HL-60 (cell line): Measurements from ENCODE around the gene PPID.
A peak's percentile ranks its signal among the peaks of the same experiment; 100 is the strongest.

Source experiments
- DNase-seq, 2 experiments: peaks; one replicate each; pipeline ENCODE4 v3.0.0-alpha.2; 2010 to 2020; ENCODE audit warnings: low read depth in 1 of 2, low spot score in 1 of 2
- H3K27ac ChIP-seq: fragments of 250-450 bp; sonication (Bioruptor Pico); replicated peaks from 2 replicates; pipeline ENCODE4 v1.5.1; 2020; ENCODE audit warnings: mild to moderate bottlenecking, moderate library complexity
- H3K27me3 ChIP-seq: fragments of 250-450 bp; sonication (Bioruptor Pico); 2 replicates; pipeline ENCODE4 v1.5.1; 2021; ENCODE audit warnings: mild to moderate bottlenecking, moderate library complexity; ENCODE audit not compliant: insufficient read depth, poor library complexity, severe bottlenecking
- H3K4me3 ChIP-seq: replicated peaks from 2 replicates; pipeline ENCODE4 v1.5.1; 2011; ENCODE audit warnings: mild to moderate bottlenecking, control low read depth, low read length; ENCODE audit not compliant: insufficient read depth
- CTCF ChIP-seq: IDR thresholded peaks from one replicate; pipeline ENCODE4 v1.5.1; 2011; ENCODE audit warnings: low read length, control low read depth, inconsistent platforms; ENCODE audit not compliant: insufficient read depth
- GABPA ChIP-seq: IDR thresholded peaks from 2 replicates; pipeline ENCODE4 v1.6.1; 2012; ENCODE audit warnings: low read depth
- POLR2AphosphoS5 ChIP-seq: IDR thresholded peaks from 2 replicates; pipeline ENCODE4 v1.6.1; 2012; ENCODE audit warnings: low read depth
- REST ChIP-seq: IDR thresholded peaks from 2 replicates; pipeline ENCODE4 v1.6.1; 2012; ENCODE audit warnings: low read depth; ENCODE audit not compliant: insufficient replicate concordance
- SPI1 ChIP-seq: IDR thresholded peaks from 2 replicates; pipeline ENCODE4 v1.6.1; 2012; ENCODE audit warnings: low read depth, mild to moderate bottlenecking, borderline replicate concordance

PPID gene

GRCh38 chr4:158729716-158730559 lies 6.7 kb upstream of the PPID start:
- no peaks in the 10 kb centered on the region for H3K27me3 ChIP-seq
- DNase-seq, result peak in 1 of 2 experiments; percentile 51
- H3K27ac ChIP-seq, result no peak overlapping the region
- H3K4me3 ChIP-seq, result no peak overlapping the region
- TF ChIP-seq POLR2AphosphoS5 (no peak), CTCF (peak; percentile 70)

GRCh38 chr4:158728236-158728635 lies 5.0 kb upstream of the PPID start:
- DNase-seq, result no peak
- Histone ChIP-seq H3K27ac (no peak overlapping the region), H3K27me3 (no peaks in the 10 kb centered on the region), H3K4me3 (no peak overlapping the region)
- no peak for TF ChIP-seq REST
- no peak for TF ChIP-seq GABPA
- no peak for TF ChIP-seq CTCF
- no peak for TF ChIP-seq SPI1
- no peak for TF ChIP-seq POLR2AphosphoS5

GRCh38 chr4:158726633-158727032 lies 3.4 kb upstream of the PPID start:
- Histone ChIP-seq H3K27me3 (no peaks in the 10 kb centered on the region), H3K27ac (no peak overlapping the region), H3K4me3 (no peak overlapping the region)
- TF ChIP-seq POLR2AphosphoS5, result no peak
- TF ChIP-seq CTCF, result no peak
- no peak for TF ChIP-seq GABPA
- TF ChIP-seq SPI1, result no peak
- TF ChIP-seq REST, result no peak
- DNase-seq, result no peak

- no peak overlapping the region for H3K4me3 ChIP-seq
- H3K27me3 ChIP-seq, result no peaks in the 10 kb centered on the region
- no peak for TF ChIP-seq REST
- no peak for TF ChIP-seq SPI1
- TF ChIP-seq POLR2AphosphoS5, result no peak
- no peak for TF ChIP-seq CTCF
- TF ChIP-seq GABPA, result no peak
- no peak for DNase-seq
- no peak overlapping the region for H3K27ac ChIP-seq
Measured at GRCh38 chr4:158724637-158725036, 1.4 kb upstream of the PPID start.
